HepG2 (cell line): Measurements from ENCODE around the gene RAMP3. TPM values are rescaled to one million over a fixed set of nuclear protein-coding genes. Genes with fewer than 3 reads are reported as not detected.

Experiments used
- ATAC-seq: fragments of 200-7000 bp; cut with Tn5 transposase; 3 replicates; pipeline ENCODE4 v1.9.1; 2020; ENCODE audit warnings: mild to moderate bottlenecking, moderate library complexity
- BruUV-seq: library from RNA; stranded (reverse); fragments of 400-500 nt; replicated peaks from 2 replicates; lab custom pipeline; 2021; lab: Mats Ljungman, UMichigan
- CTCF ChIA-PET: fragments of 300-600 bp; formaldehyde crosslinking; extraction: SDS; loops from one replicate; lab custom pipeline; 2021; ENCODE audit warnings: low total read pairs, inconsistent platforms, low intra/inter-chr PET ratio; lab: Yijun Ruan, JAX
- POLR2A ChIA-PET: fragments of 350-600 bp; sonication (Branson Sonifier 250); formaldehyde crosslinking; loops from one replicate; lab custom pipeline; 2020; ENCODE audit warnings: antibody characterized with exemption, inconsistent platforms; lab: Yijun Ruan, JAX
- DNase-seq: peaks from one replicate; pipeline ENCODE4 v3.0.0-alpha.2; 2015; ENCODE audit warnings: low spot score
- FAIRE-seq: peaks from 3 replicates; lab custom pipeline; 2011; peaks lifted over from hg19 to GRCh38; lab: Jason Lieb, UNC
- H2AFZ ChIP-seq: one replicate; pipeline ENCODE4 v1.6.1; 2011; ENCODE audit warnings: low read length, inconsistent platforms
- H3K27ac ChIP-seq: fragments of 300-600 bp; 3 replicates; pipeline ENCODE4 v1.8.0; 2011; ENCODE audit warnings: mixed run types, mild to moderate bottlenecking, mixed read lengths, low read length, inconsistent platforms; ENCODE audit not compliant: insufficient read depth; ENCODE audit errors: extremely low read length
- H3K27me3 ChIP-seq, 2 experiments: fragments of 200-600 bp in 1 of 2; 2 replicates in 1 of 2; 3 replicates in 1 of 2; pipeline versions ENCODE4 v1.6.0 to v1.8.0; 2011; ENCODE audit warnings: low read length in 2 of 2, mild to moderate bottlenecking in 2 of 2, moderate library complexity in 2 of 2, inconsistent platforms in 1 of 2; ENCODE audit not compliant: insufficient read depth in 2 of 2, control insufficient read depth in 1 of 2
- H3K36me3 ChIP-seq, 2 experiments: fragments of 200-600 bp in 1 of 2; replicated peaks in 1 of 2; 2 replicates in 1 of 2; 3 replicates in 1 of 2; pipeline versions ENCODE4 v1.5.1 to v1.8.0; 2011; ENCODE audit warnings: low read length in 2 of 2, inconsistent platforms in 1 of 2; ENCODE audit not compliant: insufficient read depth in 2 of 2, control insufficient read depth in 1 of 2
- H3K4me1 ChIP-seq: 2 replicates; pipeline ENCODE4 v1.5.1; 2012; ENCODE audit warnings: low read length, inconsistent platforms; ENCODE audit not compliant: insufficient read depth
- H3K4me2 ChIP-seq: 2 replicates; pipeline ENCODE4 v1.6.0; 2011; ENCODE audit warnings: low read depth, low read length, inconsistent platforms
- H3K4me3 ChIP-seq, 3 experiments: fragments of 200-600 bp in 1 of 3; sonication (generic), shearing (Covaris generic) in 1 of 3; replicated peaks in 1 of 3; 2 replicates each; pipeline ENCODE4 v1.5.1; 2011 to 2016; ENCODE audit warnings: low read length in 3 of 3, inconsistent platforms in 2 of 3, low read depth in 2 of 3, mild to moderate bottlenecking in 2 of 3, control low read depth in 1 of 3, mixed read lengths in 1 of 3; ENCODE audit not compliant: insufficient read depth in 1 of 3
- H3K79me2 ChIP-seq: one replicate; pipeline ENCODE4 v1.6.1; 2011; ENCODE audit warnings: low read length, inconsistent platforms; ENCODE audit not compliant: insufficient read depth
- H3K9ac ChIP-seq: 2 replicates; pipeline ENCODE4 v1.6.0; 2011; ENCODE audit warnings: mild to moderate bottlenecking, low read depth, low read length, inconsistent platforms; ENCODE audit not compliant: insufficient read depth
- H3K9me3 ChIP-seq: 2 replicates; pipeline ENCODE4 v1.5.1; 2012; ENCODE audit warnings: mild to moderate bottlenecking, low read length
- H4K20me1 ChIP-seq: 2 replicates; pipeline ENCODE4 v1.6.0; 2011; ENCODE audit warnings: inconsistent platforms, mild to moderate bottlenecking, low read length, moderate library complexity; ENCODE audit not compliant: insufficient read depth
- ARID5B ChIP-seq: IDR thresholded peaks from 2 replicates; pipeline ENCODE4 v1.4.0; 2020; ENCODE audit warnings: mild to moderate bottlenecking, missing genetic modification reagents
- CAMTA2 ChIP-seq: sonication (generic); formaldehyde crosslinking; IDR thresholded peaks from 2 replicates; pipeline ENCODE4 v1.4.0; 2020; ENCODE audit warnings: mild to moderate bottlenecking, missing genetic modification reagents, borderline replicate concordance
- HNF1B ChIP-seq: sonication (generic); formaldehyde crosslinking; IDR thresholded peaks from 2 replicates; pipeline ENCODE4 v1.5.1; 2020; ENCODE audit warnings: mild to moderate bottlenecking, moderate library complexity, missing genetic modification reagents
- IRF9 ChIP-seq: sonication (generic); formaldehyde crosslinking; IDR thresholded peaks from 2 replicates; pipeline ENCODE4 v1.8.0; 2022; ENCODE audit warnings: missing genetic modification reagents, mild to moderate bottlenecking, borderline replicate concordance
- JUN ChIP-seq: sonication (generic); formaldehyde crosslinking; IDR thresholded peaks from 2 replicates; pipeline ENCODE4 v1.4.0; 2020; ENCODE audit warnings: mild to moderate bottlenecking, missing genetic modification reagents
- KDM5A ChIP-seq: fragments of 200-600 bp; sonication (generic); IDR thresholded peaks from 2 replicates; pipeline ENCODE4 v1.7.0; 2018; ENCODE audit warnings: antibody characterized with exemption, mild to moderate bottlenecking, low read length, borderline replicate concordance
- NBN ChIP-seq: fragments of 450-650 bp; conservative IDR thresholded peaks from 2 replicates; pipeline ENCODE4 v1.6.1; 2017
- PPARG ChIP-seq: conservative IDR thresholded peaks from 2 replicates; pipeline ENCODE4 v1.6.1; 2016; ENCODE audit warnings: missing biosample characterization, missing genetic modification reagents
- TAF1 ChIP-seq: sonication (generic); formaldehyde crosslinking; IDR thresholded peaks from 2 replicates; pipeline ENCODE4 v1.4.0; 2020; ENCODE audit warnings: missing genetic modification reagents
- ZNF160 ChIP-seq: sonication (generic); formaldehyde crosslinking; IDR thresholded peaks from 2 replicates; pipeline ENCODE4 v1.8.0; 2022; ENCODE audit warnings: mild to moderate bottlenecking, inconsistent platforms, missing genetic modification reagents
- ZNF691 ChIP-seq: sonication (generic); formaldehyde crosslinking; IDR thresholded peaks from 2 replicates; pipeline ENCODE4 v1.4.0; 2020; ENCODE audit warnings: missing genetic modification reagents, low read depth, mild to moderate bottlenecking, borderline replicate concordance
- ZNF777 ChIP-seq: sonication (generic); formaldehyde crosslinking; IDR thresholded peaks from 2 replicates; pipeline ENCODE4 v1.4.0; 2020; ENCODE audit warnings: missing genetic modification reagents
- ZNF850 ChIP-seq: sonication (generic); formaldehyde crosslinking; conservative IDR thresholded peaks from 2 replicates; pipeline ENCODE4 v1.9.0; 2021; ENCODE audit warnings: mild to moderate bottlenecking, missing genetic modification reagents
- WGBS: methylation state at CpG from one replicate; pipeline ENCODE4 v1.1.6; 2017; ENCODE audit warnings: low lambda C conversion rate; 5-methylcytosine and 5-hydroxymethylcytosine counted together
- in situ Hi-C: cut with HindIII; loops from 2 replicates; pipeline ENCODE4 v1.10.0; 2017; ENCODE audit warnings: low pct_unique_long_range_greater_than_20kb; ENCODE audit not compliant: extremely low pct_ligation_motif_present
- intact Hi-C: fragments of 100-400 bp; cut with micrococcal nuclease; formaldehyde crosslinking; loops from one replicate; pipeline ENCODE4 v1.10.0; 2022; ENCODE audit not compliant: unreplicated experiment
- polyA plus RNA-seq, 8 experiments: library from polyadenylated mRNA; depleted of rRNA in 3 of 8; stranded (reverse) in 7 of 8; unstranded in 1 of 8; fragments of >200 nt; fragmentation: Illumina TruSeq in 4 of 8; extraction: Trizol in 4 of 8; gene quantifications; 2 replicates each; pipeline versions ENCODE4 v1.2.1 to v1.2.3, GENCODE V29; 2011 to 2016; ENCODE audit warnings: low read depth in 4 of 8, missing spikeins in 1 of 8, mixed read lengths in 1 of 8; ENCODE audit not compliant: insufficient read depth in 1 of 8
- total RNA-seq, 5 experiments: library from RNA; depleted of rRNA; stranded (reverse); fragments of >200 nt; fragmentation: Illumina TruSeq; extraction: Trizol; gene quantifications; 2 replicates each; pipeline ENCODE4 v1.2.3, GENCODE V29; 2016; ENCODE audit warnings: low read depth in 1 of 5

RAMP3 gene
- total and polyA plus RNA-seq, 2 of the 13 experiments (the other 11 are each of a cell fraction or from before 2014, with no cell fraction given), result not detected

- TF ChIP-seq ARID5B (CRISPR knock-in tag), result no peak
- no peak for TF ChIP-seq PPARG
- no peak for TF ChIP-seq ZNF850 (CRISPR knock-in tag)
These were observed 35.0 kb downstream of the RAMP3 start (continued) for GRCh38 chr7:45192621-45193041.

- no peaks in the 10 kb centered on the region for H4K20me1 ChIP-seq
- no peaks in the 10 kb centered on the region for H3K36me3 ChIP-seq
- CTCF ChIA-PET, result no interaction called here
- intact Hi-C loops, result no loop called here
- POLR2A ChIA-PET, result no interaction called here
- no peak overlapping the region for H3K9ac ChIP-seq
- no peak overlapping the region for H3K4me2 ChIP-seq
- H3K9me3 ChIP-seq, result no peaks in the 10 kb centered on the region
- no peak overlapping the region for H2AFZ ChIP-seq
- peaks cover 2 to 37% of the 10 kb centered on the region in 2 experiments; a peak in 4 of 5 replicates for H3K27me3 ChIP-seq
- no TSS peak for BruUV-seq
- H3K79me2 ChIP-seq, result no peaks in the 10 kb centered on the region
- no peak for FAIRE-seq
- 13% methylated on average over 4 of the region's 4 CpGs for WGBS
- no peak for DNase-seq
- H3K4me1 ChIP-seq, result no peaks in the 10 kb centered on the region
- no peak for ATAC-seq
- in situ Hi-C loops, result no loop called here
- no peak overlapping the region for H3K27ac ChIP-seq
- H3K4me3 ChIP-seq, result no peak overlapping the region
- TF ChIP-seq ZNF777 (CRISPR knock-in tag) (no peak), ZNF160 (CRISPR knock-in tag) (no peak), HNF1B (no peak), NBN (no peak), CAMTA2 (CRISPR knock-in tag) (no peak), TAF1 (CRISPR knock-in tag) (no peak), ZNF691 (CRISPR knock-in tag) (no peak), IRF9 (CRISPR knock-in tag) (no peak), KDM5A (no peak), JUN (no peak)
These were observed 36.2 kb downstream of the RAMP3 start for GRCh38 chr7:45193828-45194227.
